Stimulated activated CD8-positive, alpha-beta memory T cell treated with anti-CD3 and anti-CD28 coated beads, Interleukin-15, amount 100 ng/mL, for 24 hours (primary cell): ENCODE results near the gene CPVL.

Experiments
- DNase-seq: peaks from one replicate; pipeline ENCODE4 v3.0.0-alpha.2; 2020; ENCODE audit warnings: low read depth

CPVL gene

GRCh38 chr7:29146057-29146706, at the start of gene CPVL:
CPVL (minus strand) TSS chr7:29146537; CDS start chr7:29121061, 25,476 bp downstream.
- DNase-seq: no peak

- peak; percentile 9 for DNase-seq
These were observed 48.5 kb upstream of the CPVL start, which contains the start of gene CHN2 for GRCh38 chr7:29194594-29195427. CHN2 (plus strand) TSS chr7:29194775.

- no peak for DNase-seq
These were observed 47.9 kb upstream of the CPVL start for GRCh38 chr7:29194206-29194593.

- DNase-seq: no peak
These were observed 47.2 kb upstream of the CPVL start for GRCh38 chr7:29193316-29194205.

- DNase-seq: no peak
These were observed 46.5 kb upstream of the CPVL start for GRCh38 chr7:29192811-29193210.

- DNase-seq: no peak
These were observed 46.0 kb upstream of the CPVL start for GRCh38 chr7:29192323-29192722.

GRCh38 chr7:29190349-29191045, 44.2 kb upstream of the CPVL start:
- DNase-seq: no peak

GRCh38 chr7:29189743-29190201, 43.4 kb upstream of the CPVL start:
- DNase-seq: peak; percentile 35

- DNase-seq: no peak
These were observed 39.3 kb upstream of the CPVL start for GRCh38 chr7:29185613-29186012.

- DNase-seq: no peak
These were observed 38.3 kb upstream of the CPVL start for GRCh38 chr7:29184599-29184998.

GRCh38 chr7:29179115-29179514, 32.8 kb upstream of the CPVL start:
- no peak for DNase-seq

GRCh38 chr7:29177963-29178600, 31.7 kb upstream of the CPVL start:
- DNase-seq: no peak

GRCh38 chr7:29173458-29173857, 27.1 kb upstream of the CPVL start:
- DNase-seq: no peak

GRCh38 chr7:29170781-29171180, 24.4 kb upstream of the CPVL start:
- DNase-seq: no peak

- no peak for DNase-seq
These were observed 21.4 kb upstream of the CPVL start for GRCh38 chr7:29167721-29168120.

GRCh38 chr7:29163854-29164253, 17.5 kb upstream of the CPVL start:
- DNase-seq: no peak

- DNase-seq: no peak
These were observed 16.2 kb upstream of the CPVL start for GRCh38 chr7:29162577-29162976.

- no peak for DNase-seq
These were observed 14.9 kb upstream of the CPVL start for GRCh38 chr7:29161231-29161630.

- DNase-seq: no peak
These were observed 13.7 kb upstream of the CPVL start for GRCh38 chr7:29160080-29160479.

- DNase-seq: no peak
These were observed 12.6 kb upstream of the CPVL start for GRCh38 chr7:29158795-29159423.
